ENCODE measurements around the gene CAPRIN1.
A peak's percentile ranks its signal among the peaks of the same experiment; 100 is the strongest.

Gene CAPRIN1

GRCh38 chr11:34051349-34052035, at the start of gene CAPRIN1:
Gene CAPRIN1 (plus strand): TSS chr11:34051731. CDS start chr11:34052421, 690 bp downstream.
- peak; percentile 92 for DNase-seq (ENCODE audit: low spot score)

GRCh38 chr11:34002420-34002819, 49.1 kb upstream of the CAPRIN1 start:
- DNase-seq (ENCODE audit: low spot score): no peak

GRCh38 chr11:34004236-34004635, 47.3 kb upstream of the CAPRIN1 start:
- no peak for DNase-seq (ENCODE audit: low spot score)

GRCh38 chr11:34006876-34007275, 44.7 kb upstream of the CAPRIN1 start:
- DNase-seq (ENCODE audit: low spot score): peak; percentile 12

- DNase-seq (ENCODE audit: low spot score): no peak
These were observed 38.8 kb upstream of the CAPRIN1 start for GRCh38 chr11:34012734-34013133.

GRCh38 chr11:34013898-34014571, 37.5 kb upstream of the CAPRIN1 start:
- no peak for DNase-seq (ENCODE audit: low spot score)

- no peak for DNase-seq (ENCODE audit: low spot score)
These were observed 29.4 kb upstream of the CAPRIN1 start for GRCh38 chr11:34021977-34022735.

GRCh38 chr11:34026432-34026831, 25.1 kb upstream of the CAPRIN1 start:
- DNase-seq (ENCODE audit: low spot score): no peak

- DNase-seq (ENCODE audit: low spot score): no peak
These were observed 23.8 kb upstream of the CAPRIN1 start for GRCh38 chr11:34027516-34028408.

GRCh38 chr11:34028425-34028824, 23.1 kb upstream of the CAPRIN1 start:
- DNase-seq (ENCODE audit: low spot score): no peak

GRCh38 chr11:34029176-34029575, 22.4 kb upstream of the CAPRIN1 start:
- DNase-seq (ENCODE audit: low spot score): no peak

- DNase-seq (ENCODE audit: low spot score): no peak
These were observed 21.1 kb upstream of the CAPRIN1 start for GRCh38 chr11:34030382-34030781.

GRCh38 chr11:34033399-34033798, 18.1 kb upstream of the CAPRIN1 start:
- no peak for DNase-seq (ENCODE audit: low spot score)

GRCh38 chr11:34034053-34034452, 17.5 kb upstream of the CAPRIN1 start:
- no peak for DNase-seq (ENCODE audit: low spot score)

- no peak for DNase-seq (ENCODE audit: low spot score)
These were observed 15.1 kb upstream of the CAPRIN1 start for GRCh38 chr11:34036456-34036855.

- no peak for DNase-seq (ENCODE audit: low spot score)
These were observed 14.5 kb upstream of the CAPRIN1 start for GRCh38 chr11:34037016-34037415.

- DNase-seq (ENCODE audit: low spot score): no peak
These were observed 11.0 kb upstream of the CAPRIN1 start for GRCh38 chr11:34040571-34040970.

- DNase-seq (ENCODE audit: low spot score): no peak
These were observed 6.7 kb upstream of the CAPRIN1 start for GRCh38 chr11:34044664-34045485.

- DNase-seq (ENCODE audit: low spot score): no peak
These were observed 2.5 kb upstream of the CAPRIN1 start for GRCh38 chr11:34049028-34049427.

GRCh38 chr11:34050581-34051348, 766 bp upstream of the CAPRIN1 start:
- peak; percentile 68 for DNase-seq (ENCODE audit: low spot score)

All from COLO829 (cell line).